ENCODE data around the gene PYM1. TPM values are rescaled to one million over a fixed set of nuclear protein-coding genes. Genes with fewer than 3 reads are reported as not detected.

Gene PYM1
- total and polyA plus RNA-seq, 2 of the 13 experiments (the other 11 are each of a cell fraction or from before 2014, with no cell fraction given), result 44.0 to 51.8 TPM

DNA sequence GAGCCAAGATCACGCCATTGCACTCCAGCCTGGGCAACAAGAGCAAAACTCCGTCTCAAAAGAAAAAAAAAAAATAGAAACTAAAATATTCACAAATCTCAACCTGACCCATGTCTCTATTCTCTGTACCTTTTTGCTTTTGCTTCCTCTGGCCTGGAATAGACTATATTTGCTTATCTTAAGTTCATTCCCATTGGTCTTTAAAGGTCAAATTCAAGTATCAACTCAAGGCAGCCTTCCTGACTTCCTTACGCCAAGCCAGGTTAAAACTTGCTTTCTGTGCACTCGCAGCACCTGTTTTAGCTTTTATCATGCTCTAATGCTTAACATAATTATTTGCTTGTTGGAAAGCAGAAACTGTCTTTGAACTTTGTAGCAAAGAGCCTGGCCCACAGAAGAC lies 14.8 kb downstream of the PYM1 start:
- intact Hi-C loops (cut with micrococcal nuclease; ENCODE audit: unreplicated experiment), result no loop called here
- Histone ChIP-seq H3K79me2 (ENCODE audit: insufficient read depth, low read length) (peaks cover 44% of the 10 kb centered on the region), H3K9ac (ENCODE audit: insufficient read depth, low read depth, low read length) (no peak overlapping the region), H3K27ac (ENCODE audit: extremely low read length, insufficient read depth, low read length) (no peak overlapping the region), H4K20me1 (ENCODE audit: insufficient read depth, low read length) (peaks cover 4% of the 10 kb centered on the region; the same call in 1 of the 2 replicates), H3K9me3 (ENCODE audit: low read length) (no peaks in the 10 kb centered on the region), H3K27me3 (ENCODE audit: control insufficient read depth in 1 of 2, insufficient read depth in 2 of 2, low read length in 2 of 2) (no peaks in the 10 kb centered on the region), H3K36me3 (replicated peaks in 1 of 2; ENCODE audit: control insufficient read depth in 1 of 2, insufficient read depth in 2 of 2, low read length in 2 of 2) (peaks cover 0 to 27% of the 10 kb centered on the region in 2 experiments; a peak in 4 of 5 replicates), H2AFZ (ENCODE audit: low read length) (no peak overlapping the region), H3K4me3 (replicated peaks in 1 of 3; ENCODE audit: insufficient read depth in 1 of 3, low read depth in 2 of 3, low read length in 3 of 3) (no peak overlapping the region), H3K4me2 (ENCODE audit: low read depth, low read length) (no peak overlapping the region), H3K4me1 (ENCODE audit: insufficient read depth, low read length) (peaks cover 46% of the 10 kb centered on the region)
- BruUV-seq (replicated peaks), result no TSS peak
- in situ Hi-C loops (cut with HindIII; ENCODE audit: extremely low pct_ligation_motif_present, low pct_unique_long_range_greater_than_20kb), result no loop called here
- TF ChIP-seq JUND (CRISPR knock-in tag; IDR thresholded peaks at IDR 0.05) (no peak), ZNF709 (CRISPR knock-in tag; IDR thresholded peaks at IDR 0.05) (no peak), GABPA (IDR thresholded peaks at IDR 0.05; ENCODE audit: low read depth, low read length) (no peak), GABPA (CRISPR knock-in tag; IDR thresholded peaks at IDR 0.05; ENCODE audit: low read depth) (no peak), ZNF629 (CRISPR knock-in tag; conservative IDR thresholded peaks at IDR 0.05) (no peak), ZNF775 (CRISPR knock-in tag; IDR thresholded peaks at IDR 0.05; ENCODE audit: borderline replicate concordance) (no peak), CREB1 (IDR thresholded peaks at IDR 0.05) (no peak), CREB1 (CRISPR knock-in tag; IDR thresholded peaks at IDR 0.05) (no peak), SMC3 (IDR thresholded peaks at IDR 0.05; ENCODE audit: low read length) (no peak)
- ChIA-PET POLR2A (no interaction called here), CTCF (ENCODE audit: low intra/inter-chr PET ratio, low total read pairs) (no interaction called here)
- no peak for ATAC-seq
- FAIRE-seq, result no peak
- DNase-seq (ENCODE audit: low spot score), result no peak
- WGBS (ENCODE audit: low lambda C conversion rate), result 94% methylated on average over 4 of the region's 4 CpGs

GRCh38 chr12:55909513-55909884 lies 18.2 kb downstream of the PYM1 start:
- peak overlapping the region; percentile 61 for H3K4me2 ChIP-seq (ENCODE audit: low read depth, low read length)
- no peaks in the 10 kb centered on the region for H3K27me3 ChIP-seq (ENCODE audit: control insufficient read depth in 1 of 2, insufficient read depth in 2 of 2, low read length in 2 of 2)
- WGBS (ENCODE audit: low lambda C conversion rate), result 26% methylated on average over 2 of the region's 2 CpGs
- peaks cover 0 to 16% of the 10 kb centered on the region in 2 experiments; a peak in 2 of 5 replicates for H3K36me3 ChIP-seq (replicated peaks in 1 of 2; ENCODE audit: control insufficient read depth in 1 of 2, insufficient read depth in 2 of 2, low read length in 2 of 2)
- peaks cover 18% of the 10 kb centered on the region for H3K79me2 ChIP-seq (ENCODE audit: insufficient read depth, low read length)
- H3K9ac ChIP-seq (ENCODE audit: insufficient read depth, low read depth, low read length), result peak overlapping the region; percentile 29
- intact Hi-C loops (cut with micrococcal nuclease; ENCODE audit: unreplicated experiment), result no loop called here
- H3K27ac ChIP-seq (ENCODE audit: extremely low read length, insufficient read depth, low read length), result peak overlapping the region; percentile 75
- peaks cover 40% of the 10 kb centered on the region for H3K4me1 ChIP-seq (ENCODE audit: insufficient read depth, low read length)
- POLR2A ChIA-PET, result interaction anchor here (0.5 to 1.2 kb wide), 4 partner anchors 21 to 80 kb away, joined by 3 read pairs; partner anchors contain the start of genes DNAJC14 and RAB5B
- no peak for ATAC-seq
- H2AFZ ChIP-seq (ENCODE audit: low read length), result no peak overlapping the region
- in situ Hi-C loops (cut with HindIII; ENCODE audit: extremely low pct_ligation_motif_present, low pct_unique_long_range_greater_than_20kb), result no loop called here
- no TSS peak for BruUV-seq (replicated peaks)
- H4K20me1 ChIP-seq (ENCODE audit: insufficient read depth, low read length), result no peaks in the 10 kb centered on the region; the same call in 1 of the 2 replicates
- H3K9me3 ChIP-seq (ENCODE audit: low read length), result no peaks in the 10 kb centered on the region
- no peak for FAIRE-seq
- CTCF ChIA-PET (ENCODE audit: low intra/inter-chr PET ratio, low total read pairs), result no interaction called here
- no peak for DNase-seq (ENCODE audit: low spot score)
- peak overlapping the region in 2 of 3 experiments; percentile 4; a peak in 1 of 6 replicates for H3K4me3 ChIP-seq (replicated peaks in 1 of 3; ENCODE audit: insufficient read depth in 1 of 3, low read depth in 2 of 3, low read length in 3 of 3)
- no peak for TF ChIP-seq ZNF703 (CRISPR knock-in tag; IDR thresholded peaks at IDR 0.05; ENCODE audit: borderline replicate concordance)
- TF ChIP-seq, protein P1, sequence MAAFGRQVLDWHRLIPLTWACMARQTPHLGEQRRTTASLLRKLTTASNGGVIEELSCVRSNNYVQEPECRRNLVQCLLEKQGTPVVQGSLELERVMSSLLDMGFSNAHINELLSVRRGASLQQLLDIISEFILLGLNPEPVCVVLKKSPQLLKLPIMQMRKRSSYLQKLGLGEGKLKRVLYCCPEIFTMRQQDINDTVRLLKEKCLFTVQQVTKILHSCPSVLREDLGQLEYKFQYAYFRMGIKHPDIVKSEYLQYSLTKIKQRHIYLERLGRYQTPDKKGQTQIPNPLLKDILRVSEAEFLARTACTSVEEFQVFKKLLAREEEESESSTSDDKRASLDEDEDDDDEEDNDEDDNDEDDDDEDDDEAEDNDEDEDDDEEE (CRISPR knock-in tag; IDR thresholded peaks at IDR 0.05), result no peak
- no peak for TF ChIP-seq NFIB (CRISPR knock-in tag; IDR thresholded peaks at IDR 0.05; ENCODE audit: borderline replicate concordance)
- TF ChIP-seq PHF20 (CRISPR knock-in tag; IDR thresholded peaks at IDR 0.05), result no peak
- peak; percentile 2; the same call in 1 of the 2 replicates for TF ChIP-seq ARID3A (IDR thresholded peaks at IDR 0.05; ENCODE audit: low read depth, low read length)
- no peak for TF ChIP-seq SNAI1 (CRISPR knock-in tag; IDR thresholded peaks at IDR 0.05; ENCODE audit: borderline replicate concordance)
- TF ChIP-seq, protein P2, sequence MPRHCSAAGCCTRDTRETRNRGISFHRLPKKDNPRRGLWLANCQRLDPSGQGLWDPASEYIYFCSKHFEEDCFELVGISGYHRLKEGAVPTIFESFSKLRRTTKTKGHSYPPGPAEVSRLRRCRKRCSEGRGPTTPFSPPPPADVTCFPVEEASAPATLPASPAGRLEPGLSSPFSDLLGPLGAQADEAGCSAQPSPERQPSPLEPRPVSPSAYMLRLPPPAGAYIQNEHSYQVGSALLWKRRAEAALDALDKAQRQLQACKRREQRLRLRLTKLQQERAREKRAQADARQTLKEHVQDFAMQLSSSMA (CRISPR knock-in tag; IDR thresholded peaks at IDR 0.05), result no peak
- no peak for TF ChIP-seq CENPT (CRISPR knock-in tag; IDR thresholded peaks at IDR 0.05; ENCODE audit: low read depth)

All from HepG2 (cell line).